K562 (cell line): Measurements from ENCODE around the gene SYNGR1. TPM values are rescaled to one million over a fixed set of nuclear protein-coding genes. Genes with fewer than 3 reads are reported as not detected.
A peak's percentile ranks its signal among the peaks of the same experiment; 100 is the strongest.

Source experiments
- AFF1 ChIP-seq, 2 experiments: fragments of 450-650 bp; IDR thresholded peaks; 2 replicates each; pipeline ENCODE4 v1.6.1; 2018; ENCODE audit warnings: mild to moderate bottlenecking in 2 of 2, low read depth in 1 of 2; ENCODE audit not compliant: partially characterized antibody in 2 of 2
- CHD1 ChIP-seq: fragments of 200-600 bp; sonication (generic); IDR thresholded peaks from one replicate; pipeline ENCODE4 v1.6.1; 2012; ENCODE audit warnings: mild to moderate bottlenecking, moderate library complexity, low read length, inconsistent platforms
- CLOCK ChIP-seq: fragments of 250-450 bp; sonication (Bioruptor Pico); IDR thresholded peaks from 2 replicates; pipeline ENCODE4 v1.4.0; 2020; ENCODE audit warnings: mild to moderate bottlenecking, moderate library complexity, borderline replicate concordance
- CREB5 ChIP-seq: fragments of 250-450 bp; sonication (Bioruptor Pico); IDR thresholded peaks from 2 replicates; pipeline ENCODE4 v1.5.0; 2020; ENCODE audit warnings: mild to moderate bottlenecking
- CTCFL ChIP-seq: IDR thresholded peaks from 2 replicates; pipeline ENCODE4 v1.6.1; 2011; ENCODE audit warnings: borderline replicate concordance, low read depth, mild to moderate bottlenecking, moderate library complexity, low read length; ENCODE audit not compliant: insufficient read depth, poor library complexity, severe bottlenecking
- KDM2B ChIP-seq: fragments of 250-450 bp; sonication (Bioruptor Pico); IDR thresholded peaks from 2 replicates; pipeline ENCODE4 v1.8.0; 2021; ENCODE audit warnings: mild to moderate bottlenecking, moderate library complexity
- PRDM10 ChIP-seq: fragments of 450-650 bp; IDR thresholded peaks from 2 replicates; pipeline ENCODE4 v1.6.1; 2018; ENCODE audit not compliant: partially characterized antibody
- RBFOX2 ChIP-seq: fragments of 200-400 bp; formaldehyde crosslinking; IDR thresholded peaks from 2 replicates; pipeline ENCODE4 v1.6.1; 2017; ENCODE audit warnings: low read depth, mild to moderate bottlenecking, low read length, moderate library complexity
- TAF9B ChIP-seq: fragments of 450-650 bp; IDR thresholded peaks from 2 replicates; pipeline ENCODE4 v1.6.1; 2018; ENCODE audit warnings: mild to moderate bottlenecking; ENCODE audit not compliant: partially characterized antibody
- TSC22D4 ChIP-seq: fragments of 450-650 bp; IDR thresholded peaks from 2 replicates; pipeline ENCODE4 v1.6.1; 2016; ENCODE audit warnings: missing genetic modification characterization, missing biosample characterization, control low read depth
- ZNF224 ChIP-seq: sonication (generic); formaldehyde crosslinking; IDR thresholded peaks from 2 replicates; pipeline ENCODE4 v1.8.0; 2022; ENCODE audit warnings: mild to moderate bottlenecking, missing genetic modification reagents
- ZNF347 ChIP-seq: fragments of 450-650 bp; formaldehyde crosslinking; IDR thresholded peaks from 2 replicates; pipeline ENCODE4 v1.4.0; 2020; ENCODE audit warnings: low read depth, mild to moderate bottlenecking, moderate library complexity
- polyA plus RNA-seq, 8 experiments: library from polyadenylated mRNA; depleted of rRNA in 4 of 8; stranded (reverse) in 5 of 8; unstranded in 3 of 8; fragments of >200 nt; fragmentation: Nextera tagmentation in 2 of 8; fragmentation: Illumina TruSeq in 1 of 8; extraction: Ambion mirVana in 2 of 8; extraction: Trizol in 1 of 8; gene quantifications; 2 replicates each; pipeline versions ENCODE4 v1.2.1 to v1.2.3, GENCODE V29; 2011 to 2014; ENCODE audit warnings: inconsistent platforms in 1 of 8, missing spikeins in 1 of 8
- total RNA-seq, 7 experiments: library from RNA; depleted of rRNA in 6 of 7; stranded (reverse); fragments of >200 nt in 6 of 7; fragmentation: Illumina TruSeq in 2 of 7; extraction: Trizol in 2 of 7; gene quantifications; 2 replicates each; pipeline versions ENCODE4 v1.2.1 to v1.2.3, GENCODE V29; 2011 to 2021; ENCODE audit warnings: low replicate concordance in 1 of 7

The SYNGR1 gene
- total and polyA plus RNA-seq, 9 of the 15 experiments (the other 6 are each of a cell fraction or from before 2014, with no cell fraction given) = 1.8 to 15.9 (median 5.5) TPM

GRCh38 chr22:39317084-39317774 lies 32.6 kb upstream of the SYNGR1 start (continued):
- no peak for TF ChIP-seq CLOCK (CRISPR knock-in tag)
- TF ChIP-seq PRDM10 = no peak
- TF ChIP-seq CHD1 = peak; percentile 42
- no peak for TF ChIP-seq CTCFL
- no peak for TF ChIP-seq KDM2B (CRISPR knock-in tag)
- TF ChIP-seq AFF1 (IDR thresholded peaks at IDR 0.05; ENCODE audit: low read depth in 1 of 2, partially characterized antibody in 2 of 2) = no peak
- TF ChIP-seq ZNF347 (CRISPR knock-in tag) = no peak
- TF ChIP-seq RBFOX2 = peak; percentile 78
- TF ChIP-seq CREB5 (CRISPR knock-in tag) = no peak
- no peak for TF ChIP-seq ZNF224 (CRISPR knock-in tag)
- no peak for TF ChIP-seq TAF9B
- no peak for TF ChIP-seq TSC22D4 (tag)
